GM12801 (cell line): Measurements from ENCODE around the gene CYP24A1.

ENCODE experiments used
- TF ChIP-seq, protein P1 (sequence below): IDR thresholded peaks from one replicate; pipeline ENCODE4 v1.5.1; 2011; ENCODE audit warnings: control low read depth; ENCODE audit not compliant: insufficient read length; ENCODE audit errors: extremely low read depth

CYP24A1 gene

DNA sequence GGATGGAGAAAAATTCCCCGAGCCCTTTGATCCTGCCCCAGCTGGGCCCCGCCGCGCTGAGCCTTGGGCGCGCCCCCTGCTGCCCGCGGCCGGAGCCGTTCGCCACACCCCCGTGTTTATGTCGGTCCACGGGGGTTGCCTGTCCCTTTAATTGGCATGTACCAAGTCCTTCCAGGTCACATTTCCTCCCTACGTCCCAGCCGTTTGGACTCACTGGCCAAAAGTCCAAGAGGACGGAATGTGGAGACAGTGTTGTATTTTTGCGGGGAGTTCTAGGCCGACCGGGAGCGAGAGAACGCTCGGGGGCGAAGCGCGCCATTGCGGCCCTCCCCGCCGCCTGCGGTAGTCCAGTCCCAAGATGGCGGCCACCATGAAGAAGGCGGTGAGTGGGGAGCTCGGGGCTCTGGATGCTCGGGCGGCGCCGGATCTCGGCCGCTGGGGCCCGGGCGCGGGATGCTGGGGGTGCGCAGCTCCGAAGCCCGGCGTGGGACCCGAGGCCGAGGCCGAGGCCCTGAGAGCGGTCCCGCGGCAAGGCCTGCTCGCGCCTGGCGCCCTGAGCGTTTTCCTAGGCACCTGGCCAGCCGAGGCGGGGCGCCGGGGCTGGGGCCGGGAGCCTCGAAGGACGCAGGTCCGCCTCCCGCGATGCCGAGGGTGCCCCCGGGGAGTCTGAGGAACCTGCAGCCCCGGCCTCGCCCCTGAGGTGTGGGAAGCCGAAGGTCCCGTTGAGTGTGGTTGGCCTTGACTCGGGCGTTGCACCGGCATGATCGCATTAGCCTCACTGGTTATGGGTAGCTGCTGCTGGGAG is 34.2 kb upstream of the CYP24A1 start, which contains the start of gene PFDN4:
PFDN4 (plus strand) TSS at position 345 of the 805 bp plus-strand sequence; CDS start at position 359, 14 bp downstream.
- TF ChIP-seq, protein P1, sequence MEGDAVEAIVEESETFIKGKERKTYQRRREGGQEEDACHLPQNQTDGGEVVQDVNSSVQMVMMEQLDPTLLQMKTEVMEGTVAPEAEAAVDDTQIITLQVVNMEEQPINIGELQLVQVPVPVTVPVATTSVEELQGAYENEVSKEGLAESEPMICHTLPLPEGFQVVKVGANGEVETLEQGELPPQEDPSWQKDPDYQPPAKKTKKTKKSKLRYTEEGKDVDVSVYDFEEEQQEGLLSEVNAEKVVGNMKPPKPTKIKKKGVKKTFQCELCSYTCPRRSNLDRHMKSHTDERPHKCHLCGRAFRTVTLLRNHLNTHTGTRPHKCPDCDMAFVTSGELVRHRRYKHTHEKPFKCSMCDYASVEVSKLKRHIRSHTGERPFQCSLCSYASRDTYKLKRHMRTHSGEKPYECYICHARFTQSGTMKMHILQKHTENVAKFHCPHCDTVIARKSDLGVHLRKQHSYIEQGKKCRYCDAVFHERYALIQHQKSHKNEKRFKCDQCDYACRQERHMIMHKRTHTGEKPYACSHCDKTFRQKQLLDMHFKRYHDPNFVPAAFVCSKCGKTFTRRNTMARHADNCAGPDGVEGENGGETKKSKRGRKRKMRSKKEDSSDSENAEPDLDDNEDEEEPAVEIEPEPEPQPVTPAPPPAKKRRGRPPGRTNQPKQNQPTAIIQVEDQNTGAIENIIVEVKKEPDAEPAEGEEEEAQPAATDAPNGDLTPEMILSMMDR, result no peak

DNA sequence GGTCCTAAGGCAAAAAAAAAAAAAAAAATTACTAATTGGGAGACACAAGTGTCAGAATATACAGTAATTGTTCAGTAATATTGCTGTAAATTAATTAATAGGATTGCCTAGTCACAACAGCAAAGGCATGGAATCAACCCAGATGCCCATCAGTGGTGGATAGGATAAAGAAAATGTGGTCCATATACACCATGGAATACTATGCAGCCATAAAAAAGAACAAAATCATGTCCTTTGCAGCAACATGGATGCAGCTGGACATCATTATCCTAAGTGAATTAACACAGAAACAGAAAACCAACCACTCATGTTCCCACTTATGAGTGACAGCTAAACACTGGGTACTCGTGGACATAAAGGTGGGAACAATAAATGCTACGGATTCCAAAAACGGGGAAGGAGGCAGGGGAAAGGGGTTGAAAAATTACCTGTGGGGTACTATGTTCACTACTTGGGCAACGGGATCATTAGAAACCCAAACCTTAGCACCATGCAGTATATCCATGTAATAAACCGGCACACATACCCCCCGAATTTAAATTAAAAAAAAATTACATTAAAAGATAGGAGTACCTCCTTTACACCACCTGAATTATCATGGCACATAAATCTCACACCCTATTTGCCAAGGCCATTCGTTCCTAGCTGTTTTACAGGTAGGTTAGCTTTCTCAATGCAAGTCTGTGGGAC is 33.4 kb upstream of the CYP24A1 start:
- TF ChIP-seq, protein P1, result no peak

- TF ChIP-seq, protein P1, result no peak
Observed at GRCh38 chr20:54205450-54205849, 31.7 kb upstream of the CYP24A1 start.

DNA sequence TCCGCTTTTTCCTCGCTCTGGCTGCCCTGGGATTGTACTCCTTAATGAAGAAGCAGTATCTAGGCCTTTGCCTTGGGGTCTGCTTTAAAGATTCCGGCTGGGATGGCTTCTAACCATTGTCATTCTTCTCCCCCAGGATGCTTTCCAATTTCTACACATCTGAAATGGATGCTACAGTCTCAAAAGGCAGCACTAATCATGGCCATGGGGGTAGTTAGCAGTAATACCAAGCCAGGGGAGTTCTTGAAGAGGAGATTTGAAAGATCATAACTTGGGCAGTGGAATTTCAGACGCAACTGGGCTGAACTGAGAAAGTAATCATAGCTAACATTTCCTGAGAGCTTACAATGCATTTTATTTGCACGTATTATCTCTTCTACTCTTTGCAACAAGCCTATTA is 30.7 kb upstream of the CYP24A1 start:
- TF ChIP-seq, protein P1, result no peak

DNA sequence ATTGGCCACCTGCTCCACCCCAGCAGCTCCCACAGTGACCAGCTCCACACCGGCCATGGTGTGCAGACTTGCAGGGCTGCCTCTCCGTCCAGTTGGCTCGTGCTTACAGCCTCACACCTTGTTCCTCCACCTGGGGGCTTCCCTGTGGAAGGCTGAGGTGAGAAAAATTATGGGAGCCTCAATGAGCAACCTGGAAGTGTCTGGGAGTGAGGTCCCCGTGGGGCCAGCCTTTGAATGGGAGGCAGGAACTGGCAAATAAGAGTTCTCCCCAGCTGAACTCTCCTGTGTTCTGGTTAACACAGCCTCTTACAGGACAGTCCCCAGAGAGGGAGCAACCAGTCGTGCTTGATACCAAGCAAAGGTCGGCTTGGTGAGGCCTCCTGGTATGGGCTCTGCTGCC is 30.3 kb upstream of the CYP24A1 start:
- TF ChIP-seq, protein P1, result no peak

DNA sequence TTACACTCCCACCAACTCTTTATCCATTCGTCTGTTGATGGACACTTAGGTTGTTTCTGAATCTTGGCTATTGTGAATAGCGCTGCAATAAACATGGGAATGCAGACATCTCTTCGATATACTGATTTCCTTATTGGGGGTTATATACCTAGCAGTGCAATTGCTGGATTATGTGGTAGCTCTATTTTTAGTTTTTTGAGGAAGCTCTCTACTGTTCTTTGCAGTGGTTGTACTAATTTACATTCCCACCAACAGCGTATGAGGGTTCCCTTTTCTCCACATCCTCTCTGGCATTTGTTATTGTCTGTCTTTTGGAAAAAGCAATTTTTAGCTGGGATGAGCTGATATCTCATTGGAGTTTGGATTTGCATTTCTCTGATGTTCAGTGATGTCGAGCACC is 29.5 kb upstream of the CYP24A1 start:
- TF ChIP-seq, protein P1, result no peak

DNA sequence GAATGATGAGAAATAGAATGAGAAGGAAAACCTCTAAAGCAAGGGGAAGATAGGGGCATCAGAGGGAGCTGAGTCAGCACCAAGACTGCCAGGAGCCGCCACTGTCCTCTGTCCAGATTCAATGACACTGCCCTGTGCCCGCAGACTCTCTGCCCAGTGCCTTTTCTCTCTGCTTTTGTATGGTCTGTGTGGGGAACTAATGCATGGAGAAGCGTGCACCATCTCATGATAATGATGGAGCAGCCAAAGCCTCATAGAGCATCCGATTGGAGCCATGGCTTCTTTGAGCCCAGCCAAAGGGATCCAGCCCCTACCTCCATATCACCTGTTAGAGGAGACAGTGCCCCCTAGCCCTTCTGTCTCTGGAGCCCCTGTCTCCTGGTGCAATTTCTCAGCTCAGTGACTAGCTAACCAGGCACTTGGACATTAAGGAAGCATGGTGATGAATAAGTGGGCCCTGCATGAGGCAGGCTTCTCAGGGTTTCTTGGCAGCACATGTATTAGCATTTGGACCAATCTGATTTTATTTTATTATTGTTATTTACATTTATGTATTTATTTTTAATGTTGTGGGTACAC is 27.6 kb upstream of the CYP24A1 start:
- TF ChIP-seq, protein P1, result no peak
